ENCODE data around the gene CRYBB3.

DNA sequence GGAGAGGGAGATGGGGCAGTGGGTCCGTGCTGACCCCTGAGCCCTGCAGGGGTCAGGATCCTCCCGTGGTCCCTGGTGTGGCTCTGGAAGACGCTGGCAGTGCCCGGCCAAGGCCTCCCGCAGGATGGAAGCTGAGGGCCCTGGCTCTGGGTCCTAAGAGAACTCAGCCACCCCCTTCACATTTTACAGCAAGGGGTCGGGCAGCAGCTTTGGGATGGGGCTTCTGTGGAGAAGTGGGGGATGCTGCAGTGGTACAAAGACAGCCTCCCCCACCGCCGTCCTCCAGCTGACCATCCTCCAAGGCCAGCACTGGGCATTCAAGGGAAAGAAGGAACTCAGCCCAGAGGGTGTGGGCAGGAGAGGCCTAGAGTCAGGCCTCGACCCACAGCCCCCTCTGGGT lies 21.8 kb upstream of the CRYBB3 start:
- TF ChIP-seq PAX5 (IDR thresholded peaks at IDR 0.05; ENCODE audit: insufficient read depth, low read length, severe bottlenecking) (no peak), POLR2AphosphoS5 (IDR thresholded peaks at IDR 0.05; ENCODE audit: low read depth, low read length) (no peak), POLR2A (IDR thresholded peaks at IDR 0.05; ENCODE audit: low read depth, low read length) (no peak), TAF1 (IDR thresholded peaks at IDR 0.05; ENCODE audit: low read depth, low read length) (no peak)
